HL-60/S4 (cell line): ENCODE results near the gene KCNH4.
"Not testable (repeated sequence)": the region's sequence is repeated elsewhere in the genome, so short reads cannot be mapped to it uniquely, and the experiment has no call there.

Experiments used
- in situ Hi-C: fragments of 300-500 bp; cut with MboI; formaldehyde crosslinking; loops from 2 replicates; pipeline ENCODE4 v1.14.3; 2022; ENCODE audit warnings: low sequenced_read_pairs

The KCNH4 gene

GRCh38 chr17:42179911-42180410, 981 bp downstream of the KCNH4 start:
- in situ Hi-C loops = no loop called here

- in situ Hi-C loops = no loop called here
Measured at GRCh38 chr17:42179335-42179734, 1.6 kb downstream of the KCNH4 start.

- in situ Hi-C loops = no loop called here
Measured at GRCh38 chr17:42178817-42179216, 2.1 kb downstream of the KCNH4 start.

DNA sequence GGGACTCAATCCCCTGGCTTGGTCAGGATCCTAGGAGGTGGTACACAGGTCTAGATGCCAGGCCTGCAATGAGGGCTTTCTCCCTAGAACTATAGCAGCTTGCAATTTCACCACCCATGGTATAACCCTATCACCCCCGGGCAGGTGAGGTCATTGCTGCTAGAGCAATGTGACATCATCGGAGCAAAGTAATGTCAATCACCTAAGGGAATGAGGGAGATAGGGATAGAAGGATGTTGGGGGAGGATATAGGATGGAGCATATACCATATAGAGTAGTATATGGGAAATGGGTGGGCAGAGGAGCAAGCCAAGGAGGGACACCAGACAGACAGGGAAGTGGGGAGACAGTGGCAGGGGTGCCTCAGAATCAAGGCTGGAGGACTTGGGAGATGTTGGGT, 3.3 kb downstream of the KCNH4 start:
- in situ Hi-C loops = no loop called here

- in situ Hi-C loops = no loop called here
Measured at GRCh38 chr17:42174126-42174783, 6.7 kb downstream of the KCNH4 start.

GRCh38 chr17:42171831-42172230, 9.1 kb downstream of the KCNH4 start:
- in situ Hi-C loops = no loop called here

DNA sequence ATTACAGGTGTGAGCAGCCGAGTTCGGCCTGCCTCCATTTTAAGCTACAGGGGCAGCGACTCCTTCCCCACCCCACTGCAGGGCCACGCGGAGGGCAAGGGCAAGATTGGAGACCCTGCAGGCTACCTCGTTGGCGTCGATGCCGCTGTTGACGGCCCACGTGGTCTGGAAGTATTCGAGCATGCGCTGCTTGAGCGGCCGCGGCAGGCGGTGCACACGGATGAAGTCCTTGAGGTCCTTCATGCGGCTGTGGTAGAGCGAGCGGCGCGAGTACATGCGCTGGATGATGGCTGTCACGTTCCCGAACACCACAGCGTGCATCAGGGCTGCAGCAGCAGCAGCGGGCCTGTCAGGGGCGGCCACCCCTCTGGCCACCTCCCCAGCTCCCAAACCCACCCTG, 11.6 kb downstream of the KCNH4 start:
- in situ Hi-C loops = no loop called here

DNA sequence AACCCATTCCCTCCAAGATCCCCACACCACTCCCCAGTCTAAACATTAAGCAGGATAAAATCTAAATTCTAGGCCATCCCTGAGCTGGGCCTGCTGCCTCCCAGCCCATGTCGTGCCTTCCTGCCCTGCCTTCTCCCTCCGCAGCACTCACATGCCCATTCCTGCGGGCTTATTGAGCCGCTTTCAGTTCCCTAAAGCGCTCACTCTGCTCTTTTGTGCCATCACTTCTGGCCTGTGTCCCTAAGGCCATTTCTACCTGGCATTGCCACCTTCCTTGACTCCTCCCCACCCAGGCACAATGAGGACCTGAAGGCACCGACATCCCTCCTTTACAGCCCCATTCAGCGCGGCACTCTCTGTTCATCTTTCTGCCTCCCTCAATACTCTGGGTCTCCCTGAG, 13.1 kb downstream of the KCNH4 start:
- in situ Hi-C loops = no loop called here

DNA sequence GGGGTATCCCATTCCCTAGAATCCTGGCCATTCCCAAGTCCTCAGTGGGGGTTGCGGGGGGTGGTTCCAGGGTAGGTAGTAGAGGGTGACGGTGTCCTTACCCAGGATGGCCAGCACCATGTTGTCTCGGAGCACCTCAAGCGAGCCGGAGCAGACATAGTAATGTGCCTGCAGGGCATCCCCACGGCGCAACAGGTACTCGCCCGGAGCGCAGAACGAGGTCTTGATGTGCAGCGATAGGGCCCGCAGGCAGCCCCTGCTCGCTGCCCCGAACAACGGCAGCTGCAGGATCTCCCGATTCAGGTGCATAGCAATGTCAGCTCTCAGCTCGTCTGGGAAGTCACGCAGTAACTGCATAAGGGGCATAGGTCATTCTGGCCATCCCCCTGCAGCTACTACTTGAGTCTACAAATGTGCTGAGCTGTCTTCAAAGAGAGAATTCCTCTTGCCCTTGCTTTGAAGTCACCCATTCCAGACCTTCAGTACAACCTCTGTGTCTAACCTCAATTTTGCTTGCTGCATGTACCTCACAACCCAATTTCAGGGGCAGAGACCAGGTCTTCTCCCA, 14.7 kb downstream of the KCNH4 start:
- in situ Hi-C loops = no loop called here

- in situ Hi-C loops = no loop called here
Measured at GRCh38 chr17:42165751-42166150, 15.2 kb downstream of the KCNH4 start.

- in situ Hi-C loops = no loop called here
Measured at GRCh38 chr17:42163696-42164407, 17.1 kb downstream of the KCNH4 start.

DNA sequence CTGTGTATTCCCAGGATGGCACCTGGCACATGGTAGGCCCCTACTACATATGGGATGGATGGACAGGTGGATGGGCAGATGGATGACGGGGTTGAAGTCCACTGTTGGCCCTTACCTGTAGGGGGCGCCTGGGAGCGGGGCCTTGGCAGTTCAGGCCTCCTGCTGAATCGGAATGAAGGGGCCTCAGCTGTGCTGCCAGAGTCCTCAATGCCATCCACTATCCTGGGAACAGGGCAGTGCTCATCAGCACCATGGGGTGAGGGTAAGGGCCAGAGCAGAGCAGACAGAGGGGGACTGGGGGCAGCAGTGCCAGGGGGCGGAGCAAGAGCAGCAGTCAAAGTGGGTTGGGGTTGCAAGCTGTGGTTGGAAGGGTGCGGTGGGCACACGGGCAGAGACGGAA, 17.8 kb downstream of the KCNH4 start:
- in situ Hi-C loops = no loop called here

DNA sequence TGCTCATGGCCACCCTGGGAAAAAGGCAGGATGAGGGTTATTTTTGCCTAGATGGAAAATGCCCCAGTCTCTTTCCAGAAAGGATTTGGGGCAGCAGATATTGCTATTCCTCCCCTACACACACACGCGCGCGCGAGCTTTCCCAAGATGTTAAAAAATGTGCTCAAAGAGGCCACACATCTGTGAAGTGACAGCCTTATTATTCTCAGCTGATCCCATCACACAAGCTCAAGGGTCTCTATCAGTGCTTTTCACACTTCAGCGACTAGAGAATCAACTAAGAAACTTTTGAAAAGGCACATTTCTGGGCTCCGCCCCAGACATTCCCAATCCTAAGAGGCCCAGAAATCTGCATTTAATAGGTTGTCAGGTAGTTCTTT, 20.4 kb downstream of the KCNH4 start:
- in situ Hi-C loops = no loop called here

GRCh38 chr17:42159796-42160530, 21.0 kb downstream of the KCNH4 start:
- in situ Hi-C loops = no loop called here

DNA sequence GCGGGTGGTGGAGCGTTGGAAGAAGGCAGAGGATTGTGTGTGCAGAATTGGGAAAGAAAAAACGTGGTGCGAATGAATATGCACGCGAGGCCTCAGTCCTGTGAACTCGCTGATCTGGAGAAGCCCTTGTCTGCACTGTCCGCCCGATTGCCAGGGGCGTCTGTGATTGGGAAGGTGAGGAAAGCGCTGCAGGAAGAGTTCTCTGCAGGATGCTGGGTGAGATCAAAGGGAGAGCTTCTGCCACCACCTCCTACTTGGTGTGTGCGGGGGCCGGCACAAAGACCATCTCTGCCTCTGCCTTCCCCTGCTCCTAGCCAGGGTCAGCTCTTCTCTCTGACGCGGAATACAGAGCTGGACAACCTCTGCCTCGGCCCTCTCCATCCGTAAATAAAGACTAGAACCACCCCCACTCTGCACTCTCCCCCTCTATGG, 25.3 kb downstream of the KCNH4 start:
- in situ Hi-C loops = no loop called here

DNA sequence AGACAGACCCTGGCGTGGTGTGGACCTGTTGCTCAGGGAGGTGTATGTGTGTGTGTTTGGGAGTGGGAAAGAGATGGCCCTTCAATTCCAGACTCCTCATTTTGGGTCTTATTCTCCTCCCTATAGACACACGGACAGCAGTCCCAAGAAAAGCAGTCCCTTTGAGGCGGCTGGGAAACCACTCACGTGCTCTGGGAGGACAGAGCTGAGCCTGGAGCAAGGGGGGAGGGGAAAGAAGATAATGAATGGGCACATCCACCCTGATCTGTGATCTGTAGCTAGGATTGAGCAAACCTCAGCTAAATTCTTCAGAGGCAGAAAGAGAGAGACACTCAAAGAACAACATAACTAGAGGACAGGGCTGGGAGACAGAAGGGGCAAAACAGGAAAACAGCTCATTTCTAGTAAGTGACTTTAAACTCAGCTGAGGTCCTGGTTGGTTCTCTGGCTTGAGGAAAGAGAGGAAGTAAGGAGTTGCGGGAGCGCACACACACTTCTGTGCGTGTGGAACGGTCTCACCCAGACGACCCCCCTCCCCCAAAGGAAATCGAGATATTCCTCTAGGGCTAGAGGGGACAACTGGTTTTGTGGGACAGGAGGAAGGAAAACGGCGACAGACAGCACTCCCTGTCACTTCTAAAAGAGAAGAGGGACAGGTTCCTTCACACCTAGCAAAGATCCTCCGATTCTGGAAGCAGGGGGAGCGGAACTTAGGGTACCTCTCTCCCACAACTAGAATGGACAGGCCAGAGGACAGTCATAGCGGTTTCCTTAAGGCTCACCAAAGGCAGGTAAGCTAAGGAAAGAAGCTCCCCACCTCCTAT, 26.8 kb downstream of the KCNH4 start:
- in situ Hi-C loops = no loop called here

DNA sequence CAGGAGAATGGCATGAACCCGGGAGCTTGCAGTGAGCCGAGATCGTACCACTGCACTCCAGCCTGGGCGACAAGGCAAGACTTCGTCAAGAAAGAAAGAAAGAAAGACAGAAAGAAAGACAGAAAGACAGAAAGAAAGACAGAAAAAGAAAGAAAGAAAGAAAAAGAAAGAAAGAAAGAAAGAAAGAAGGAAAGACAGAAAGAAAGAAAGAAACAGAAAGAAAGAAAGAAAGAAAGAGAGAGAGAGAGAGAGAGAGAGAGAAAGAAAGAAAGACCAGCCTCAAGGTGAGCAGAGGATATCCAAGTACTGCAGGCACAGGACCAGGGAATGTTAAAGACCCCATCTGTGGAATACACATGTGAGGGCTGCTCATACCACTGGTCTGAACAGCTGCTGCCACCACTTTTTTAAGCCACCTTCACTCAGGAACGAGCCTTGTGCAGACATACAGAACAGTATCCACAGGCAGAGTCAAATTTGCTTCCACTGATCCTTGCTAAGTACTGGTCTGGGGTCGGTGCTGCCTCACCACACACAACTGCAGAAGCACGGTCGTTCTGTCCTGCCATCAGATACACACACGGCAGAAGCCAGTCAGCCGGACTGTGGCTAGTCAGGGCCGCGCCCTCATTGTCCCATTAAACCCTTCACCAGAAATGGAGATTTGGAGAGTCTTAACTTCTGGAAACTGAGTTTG, 33.9 kb downstream of the KCNH4 start:
- in situ Hi-C loops = no loop called here

DNA sequence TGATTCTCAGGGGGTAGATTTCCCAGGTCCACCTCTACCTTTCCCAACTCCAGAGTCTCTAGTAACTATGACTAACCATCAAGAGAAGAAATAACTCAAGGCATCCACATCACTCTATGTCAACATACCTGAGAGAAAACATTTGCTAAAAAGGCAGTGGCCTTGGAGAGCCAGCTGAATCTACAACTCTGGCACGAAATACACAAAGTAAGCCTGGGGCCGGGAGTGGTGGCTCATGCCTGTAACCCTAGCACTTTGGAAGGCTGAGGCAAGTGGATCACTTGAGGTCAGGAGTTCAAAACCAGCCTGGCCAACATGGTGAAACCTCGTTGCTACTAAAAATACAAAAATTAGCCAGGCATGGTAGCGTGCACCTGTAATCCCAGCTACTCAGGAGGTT, 37.8 kb downstream of the KCNH4 start:
- in situ Hi-C loops = not testable (repeated sequence)

DNA sequence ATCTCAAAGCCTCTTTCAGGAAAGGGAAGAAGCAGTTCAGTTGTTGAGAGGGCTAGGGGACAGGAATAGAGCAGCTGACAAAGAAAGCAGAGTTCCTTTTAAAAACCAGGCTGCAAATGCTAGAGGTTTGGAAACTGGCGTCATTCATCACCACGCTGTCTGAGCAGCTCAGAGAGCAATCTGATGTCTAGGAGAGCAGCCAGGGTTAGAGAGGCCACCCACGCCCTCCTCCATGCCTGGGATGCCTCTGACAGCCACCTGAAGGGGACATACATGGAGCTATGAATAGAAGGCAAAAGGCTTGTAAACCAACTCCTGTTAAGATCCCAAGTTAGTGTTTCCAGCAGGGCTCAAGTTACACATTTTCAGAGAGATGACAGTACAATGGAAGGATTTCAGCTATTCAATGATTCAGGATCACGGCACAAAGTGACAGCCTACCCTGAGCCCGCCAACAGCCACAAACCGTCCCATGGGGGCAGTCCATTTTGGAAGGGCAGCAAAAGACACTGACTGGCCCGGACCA, 38.5 kb downstream of the KCNH4 start:
- in situ Hi-C loops = no loop called here

GRCh38 chr17:42141382-42141781, 39.6 kb downstream of the KCNH4 start:
- in situ Hi-C loops = no loop called here
